GM13977 (cell line): Measurements from ENCODE around the gene PTPRG.

Experiments used
- DNase-seq: peaks from one replicate; pipeline ENCODE4 v3.0.0; 2012; ENCODE audit warnings: low spot score
- CTCF ChIP-seq: IDR thresholded peaks from 2 replicates; pipeline ENCODE4 v1.5.1; 2012; ENCODE audit warnings: mild to moderate bottlenecking, control low read depth; ENCODE audit not compliant: insufficient read depth; ENCODE audit errors: extremely low read depth, missing control alignments
- in situ Hi-C: fragments of 300-500 bp; cut with MboI; formaldehyde crosslinking; loops from one replicate; pipeline ENCODE4 v1.12.0; 2022; ENCODE audit warnings: low sequenced_read_pairs, low pct_unique_long_range_greater_than_20kb, mixed read lengths, inconsistent platforms; ENCODE audit not compliant: unreplicated experiment

Gene PTPRG

GRCh38 chr3:61733000-61733399 lies 171.6 kb downstream of the PTPRG start:
- in situ Hi-C loops, result no loop called here
- no peak for TF ChIP-seq CTCF
- no peak for DNase-seq

GRCh38 chr3:61733876-61734275 lies 172.5 kb downstream of the PTPRG start:
- DNase-seq, result no peak
- TF ChIP-seq CTCF, result no peak
- in situ Hi-C loops, result no loop called here

GRCh38 chr3:61734749-61735686 lies 173.6 kb downstream of the PTPRG start:
- no peak for DNase-seq
- in situ Hi-C loops, result no loop called here
- no peak for TF ChIP-seq CTCF

- no peak for TF ChIP-seq CTCF
- DNase-seq, result no peak
- in situ Hi-C loops, result no loop called here
Observed at GRCh38 chr3:61736506-61736905, 175.1 kb downstream of the PTPRG start.

- no peak for DNase-seq
- in situ Hi-C loops, result no loop called here
- TF ChIP-seq CTCF, result no peak
Observed at GRCh38 chr3:61739640-61740039, 178.3 kb downstream of the PTPRG start.

GRCh38 chr3:61740494-61740893 lies 179.1 kb downstream of the PTPRG start:
- TF ChIP-seq CTCF, result no peak
- in situ Hi-C loops, result no loop called here
- DNase-seq, result no peak
